H1 (cell line): Measurements from ENCODE around the gene SERINC1. TPM values are rescaled to one million over a fixed set of nuclear protein-coding genes. Genes with fewer than 3 reads are reported as not detected.

Experiments used
- CTCF ChIA-PET: fragments of 300-600 bp; sonication (Branson Sonifier 250); formaldehyde crosslinking; loops from one replicate; lab custom pipeline; 2021; ENCODE audit not compliant: partially characterized antibody; lab: Charles Lee
- POLR2A ChIA-PET: fragments of 300-600 bp; sonication (Branson Sonifier 250); formaldehyde crosslinking; loops from one replicate; lab custom pipeline; 2021; ENCODE audit warnings: inconsistent platforms; ENCODE audit not compliant: partially characterized antibody; lab: Charles Lee
- DNase-seq, 2 experiments: peaks; one replicate each; pipeline versions ENCODE4 v3.0.0 to v3.0.0-alpha.2; 2010 to 2022; ENCODE audit warnings: low spot score in 2 of 2, low read depth in 1 of 2, mixed read lengths in 1 of 2
- FAIRE-seq: peaks from 2 replicates; lab custom pipeline; 2011; peaks lifted over from hg19 to GRCh38; lab: Jason Lieb, UNC
- H2AFZ ChIP-seq: 2 replicates; pipeline ENCODE4 v1.8.1; 2012; ENCODE audit warnings: low read length, inconsistent platforms
- H2AK5ac ChIP-seq: 2 replicates; pipeline ENCODE4 v1.6.1; 2013; ENCODE audit warnings: low read depth, low read length
- H2BK120ac ChIP-seq: replicated peaks from 2 replicates; pipeline ENCODE3; 2013; ENCODE audit warnings: low read depth, low read length, inconsistent platforms
- H2BK12ac ChIP-seq: 2 replicates; pipeline ENCODE4 v1.6.1; 2013; ENCODE audit warnings: low read depth, low read length
- H2BK15ac ChIP-seq: 2 replicates; pipeline ENCODE4 v1.6.1; 2013; ENCODE audit warnings: low read length
- H2BK20ac ChIP-seq: 2 replicates; pipeline ENCODE4 v1.6.1; 2013; ENCODE audit warnings: low read length
- H2BK5ac ChIP-seq: 2 replicates; pipeline ENCODE4 v1.6.1; 2013; ENCODE audit warnings: low read depth, low read length
- H3K14ac ChIP-seq: 2 replicates; pipeline ENCODE4 v1.6.1; 2013; ENCODE audit warnings: inconsistent platforms; ENCODE audit not compliant: insufficient read length
- H3K18ac ChIP-seq: 2 replicates; pipeline ENCODE4 v1.6.1; 2013; ENCODE audit warnings: low read length; ENCODE audit errors: extremely low read depth
- H3K23ac ChIP-seq: 2 replicates; pipeline ENCODE4 v1.6.1; 2013; ENCODE audit warnings: inconsistent platforms; ENCODE audit not compliant: insufficient read length
- H3K23me2 ChIP-seq: 2 replicates; pipeline ENCODE4 v1.6.1; 2013; ENCODE audit warnings: low read depth, low read length
- H3K27ac ChIP-seq: 2 replicates; pipeline ENCODE4 v1.6.1; 2011; ENCODE audit warnings: low read depth, low read length, inconsistent platforms
- H3K27me3 ChIP-seq, 4 experiments: replicated peaks in 1 of 4; 1 replicate in 1 of 4; 2 replicates in 3 of 4; pipeline versions ENCODE4 v1.6.1 to v1.8.1; 2011 to 2013; ENCODE audit warnings: low read length in 3 of 4, mild to moderate bottlenecking in 3 of 4, inconsistent platforms in 2 of 4, mixed read lengths in 2 of 4, moderate library complexity in 1 of 4; ENCODE audit not compliant: control insufficient read depth in 3 of 4, insufficient read depth in 3 of 4; ENCODE audit errors: extremely low read depth in 1 of 4
- H3K36me3 ChIP-seq, 4 experiments: 2 replicates each; pipeline versions ENCODE4 v1.6.1 to v1.8.1; 2011 to 2013; ENCODE audit warnings: mild to moderate bottlenecking in 4 of 4, low read length in 3 of 4, moderate library complexity in 2 of 4, control low read depth in 1 of 4, inconsistent platforms in 1 of 4; ENCODE audit not compliant: insufficient read depth in 4 of 4, control insufficient read depth in 2 of 4
- H3K4ac ChIP-seq: replicated peaks from 2 replicates; pipeline ENCODE3; 2013; ENCODE audit warnings: low read length, low read depth, mixed read lengths, inconsistent platforms; ENCODE audit not compliant: insufficient read length
- H3K4me1 ChIP-seq, 4 experiments: replicated peaks in 1 of 4; 1 replicate in 1 of 4; 2 replicates in 3 of 4; pipeline versions ENCODE4 v1.6.1 to v1.8.1; 2011 to 2013; ENCODE audit warnings: low read length in 3 of 4, inconsistent platforms in 2 of 4, mixed read lengths in 1 of 4; ENCODE audit not compliant: insufficient read depth in 4 of 4, control insufficient read depth in 3 of 4
- H3K4me2 ChIP-seq, 2 experiments: 2 replicates each; pipeline versions ENCODE4 v1.6.1 to v1.8.1; 2011 to 2013; ENCODE audit warnings: low read depth in 2 of 2, low read length in 2 of 2, control low read depth in 1 of 2, inconsistent platforms in 1 of 2, mild to moderate bottlenecking in 1 of 2; ENCODE audit not compliant: insufficient read depth in 1 of 2
- H3K4me3 ChIP-seq, 4 experiments: fragments of 200-600, 300-600 bp in 1 of 4; sonication (generic), shearing (Covaris generic), sonication (Bioruptor Twin) in 1 of 4; 2 replicates each; pipeline versions ENCODE4 v1.5.1 to v1.8.1; 2011 to 2016; ENCODE audit warnings: low read length in 4 of 4, low read depth in 3 of 4, control low read depth in 2 of 4, inconsistent platforms in 2 of 4, mild to moderate bottlenecking in 2 of 4, mixed read lengths in 1 of 4, moderate library complexity in 1 of 4; ENCODE audit not compliant: insufficient read depth in 2 of 4; ENCODE audit errors: extremely low read depth in 1 of 4
- H3K56ac ChIP-seq: replicated peaks from 2 replicates; pipeline ENCODE3; 2013; ENCODE audit warnings: low read depth, mild to moderate bottlenecking, mixed read lengths, low read length, inconsistent platforms; ENCODE audit not compliant: insufficient read length
- H3K79me1 ChIP-seq: 2 replicates; pipeline ENCODE4 v1.6.1; 2013; ENCODE audit warnings: low read depth, low read length, control low read depth
- H3K79me2 ChIP-seq, 2 experiments: 2 replicates each; pipeline versions ENCODE4 v1.6.1 to v1.8.1; 2012 to 2013; ENCODE audit warnings: low read length in 2 of 2, mild to moderate bottlenecking in 2 of 2, inconsistent platforms in 1 of 2; ENCODE audit not compliant: insufficient read depth in 2 of 2, control insufficient read depth in 1 of 2
- H3K9ac ChIP-seq, 4 experiments: replicated peaks in 1 of 4; 1 replicate in 1 of 4; 2 replicates in 3 of 4; pipeline versions ENCODE4 v1.6.1 to v1.8.1; 2011 to 2013; ENCODE audit warnings: low read depth in 3 of 4, low read length in 3 of 4, control low read depth in 2 of 4, mild to moderate bottlenecking in 2 of 4, moderate library complexity in 2 of 4, inconsistent platforms in 1 of 4; ENCODE audit errors: extremely low read depth in 1 of 4
- H3K9me3 ChIP-seq, 2 experiments: 2 replicates each; pipeline versions ENCODE4 v1.6.1 to v1.8.1; 2012 to 2013; ENCODE audit warnings: mild to moderate bottlenecking in 2 of 2, moderate library complexity in 2 of 2, control low read depth in 1 of 2, inconsistent platforms in 1 of 2, low read depth in 1 of 2, low read length in 1 of 2, mixed read lengths in 1 of 2; ENCODE audit not compliant: insufficient read depth in 2 of 2
- H4K20me1 ChIP-seq, 2 experiments: replicated peaks in 1 of 2; 2 replicates each; pipeline versions ENCODE3 to v1.8.1; 2011 to 2013; ENCODE audit warnings: inconsistent platforms in 2 of 2, low read length in 2 of 2, mild to moderate bottlenecking in 1 of 2; ENCODE audit not compliant: insufficient read depth in 2 of 2, control insufficient read depth in 1 of 2
- H4K5ac ChIP-seq: 2 replicates; pipeline ENCODE4 v1.6.1; 2013; ENCODE audit warnings: low read length, low read depth, mixed read lengths, inconsistent platforms; ENCODE audit not compliant: insufficient read length
- H4K8ac ChIP-seq: 2 replicates; pipeline ENCODE4 v1.8.0; 2013; ENCODE audit warnings: mild to moderate bottlenecking, moderate library complexity, low read length, inconsistent platforms; ENCODE audit not compliant: insufficient read depth; ENCODE audit errors: extremely low read depth
- H4K91ac ChIP-seq: replicated peaks from 2 replicates; pipeline ENCODE3; 2013; ENCODE audit warnings: low read length, mixed read lengths, inconsistent platforms; ENCODE audit not compliant: insufficient read length
- CBX5 ChIP-seq: fragments of 300-800, 300-1000 bp; sonication (generic); IDR thresholded peaks from 2 replicates; pipeline ENCODE4 v1.7.1; 2016; ENCODE audit warnings: antibody characterized with exemption, low read length, low read depth
- KDM4A ChIP-seq: IDR thresholded peaks from one replicate; pipeline ENCODE4 v1.7.1; 2012; ENCODE audit warnings: low read depth, mild to moderate bottlenecking, moderate library complexity, low read length, inconsistent platforms; ENCODE audit not compliant: severe bottlenecking
- NANOG ChIP-seq: IDR thresholded peaks from 2 replicates; pipeline ENCODE4 v1.6.1; 2011; ENCODE audit warnings: low read length, low read depth, mild to moderate bottlenecking, inconsistent platforms; ENCODE audit not compliant: insufficient read depth, poor library complexity, severe bottlenecking
- SP2 ChIP-seq: IDR thresholded peaks from 2 replicates; pipeline ENCODE4 v1.6.1; 2012; ENCODE audit warnings: mild to moderate bottlenecking, low read length, inconsistent platforms
- WGBS, 2 experiments: shearing (Covaris generic) in 1 of 2; methylation state at CpG; one replicate each; pipeline versions ENCODE4 v1.1.6 to v1.1.7; 2013 to 2015; ENCODE audit warnings: low lambda C conversion rate in 2 of 2, mixed read lengths in 2 of 2, inconsistent platforms in 1 of 2, low coverage in 1 of 2, missing lambda C conversion rate in 1 of 2; ENCODE audit not compliant: insufficient replicate concordance in 2 of 2, insufficient coverage in 1 of 2, insufficient read length in 1 of 2; ENCODE audit errors: extremely low coverage in 1 of 2, missing lambda C conversion rate in 1 of 2; 5-methylcytosine and 5-hydroxymethylcytosine counted together
- polyA plus RNA-seq, 7 experiments: library from polyadenylated mRNA; depleted of rRNA in 3 of 7; stranded (reverse) in 5 of 7; unstranded in 2 of 7; fragments of >200 nt in 5 of 7; fragments of 200-250 nt in 2 of 7; gene quantifications; 1 replicate in 5 of 7; 2 replicates in 1 of 7; 4 replicates in 1 of 7; pipeline versions ENCODE4 v1.2.1 to v1.2.3, GENCODE V29; 2011 to 2013; ENCODE audit warnings: missing spikeins in 2 of 7, mixed read lengths in 2 of 7
- total RNA-seq: library from RNA; stranded (reverse); fragmentation: NEBNext Ultra II Directional; extraction: Animal tissue kit (Norgen Biotek cat#: 25700); gene quantifications from 2 replicates; pipeline ENCODE4 v1.2.1, GENCODE V29; 2021

SERINC1 gene
- total and polyA plus RNA-seq, 2 of the 8 experiments (the other 6 are each of a cell fraction or from before 2014, with no cell fraction given) = 15.4 to 38.6 TPM

- CTCF ChIA-PET = interaction anchor here (0.8 kb wide), 1 partner anchor 13 kb away, joined by 3 read pairs; no protein-coding TSS in a partner anchor
- no peak overlapping the region for H2AFZ ChIP-seq
- H2BK120ac ChIP-seq = no peak overlapping the region
- peaks cover 0 to 1% of the 10 kb centered on the region in 2 experiments for H4K20me1 ChIP-seq
- H3K9me3 ChIP-seq = peaks cover 13 to 16% of the 10 kb centered on the region in 2 experiments; a peak in 3 of 4 replicates
- H3K56ac ChIP-seq = no peak overlapping the region
- H3K23ac ChIP-seq = no peak overlapping the region
- no peak overlapping the region for H2BK12ac ChIP-seq
- H3K4me2 ChIP-seq = no peak overlapping the region
- no peak overlapping the region for H2AK5ac ChIP-seq
- no peak overlapping the region for H3K27ac ChIP-seq
- no peaks in the 10 kb centered on the region for H3K79me2 ChIP-seq
- DNase-seq (no peak), FAIRE-seq (no peak)
- H3K27me3 ChIP-seq = no peaks in the 10 kb centered on the region
- H3K14ac ChIP-seq = no peak overlapping the region
- WGBS, 2 experiments = 67% methylated on average over 1 of the region's 1 CpG; no CpG with 5 or more reads in 1 of the 2 experiments
- H3K23me2 ChIP-seq = no peaks in the 10 kb centered on the region
- H2BK5ac ChIP-seq = no peak overlapping the region
- H3K4ac ChIP-seq = no peak overlapping the region
- POLR2A ChIA-PET = interaction anchor here (1.0 kb wide), 1 partner anchor 8 kb away, joined by 3 read pairs; no protein-coding TSS in a partner anchor
- H2BK20ac ChIP-seq = no peak overlapping the region
- H3K36me3 ChIP-seq = peaks cover 5 to 32% (median 20%) of the 10 kb centered on the region in 4 experiments; a peak in 6 of 8 replicates
- no peak overlapping the region for H3K9ac ChIP-seq
- H4K91ac ChIP-seq = no peak overlapping the region
- no peak overlapping the region for H3K18ac ChIP-seq
- H3K79me1 ChIP-seq = no peaks in the 10 kb centered on the region
- no peak overlapping the region for H4K5ac ChIP-seq
- no peak overlapping the region for H4K8ac ChIP-seq
- no peak overlapping the region for H2BK15ac ChIP-seq
- no peak overlapping the region for H3K4me3 ChIP-seq
- no peaks in the 10 kb centered on the region for H3K4me1 ChIP-seq
- TF ChIP-seq KDM4A = no peak
- no peak for TF ChIP-seq CBX5
- TF ChIP-seq NANOG = no peak
- TF ChIP-seq SP2 = no peak
Measured at GRCh38 chr6:122438975-122439374, 32.6 kb downstream of the SERINC1 start.
